ENCODE measurements around the gene LARP4B. TPM values are rescaled to one million over a fixed set of nuclear protein-coding genes. Genes with fewer than 3 reads are reported as not detected.
A peak's percentile ranks its signal among the peaks of the same experiment; 100 is the strongest.

Gene LARP4B
- total and polyA plus RNA-seq, 2 experiments from 2014 or later: 18.3 to 52.3 TPM

GRCh38 chr10:771647-772046 is 159.9 kb downstream of the LARP4B start:
- H3K36me3 Mint-ChIP-seq (ENCODE audit: low read depth): no peaks in the 10 kb centered on the region; the same call in 2 of the 3 replicates
- ATAC-seq: no peak
- no peak overlapping the region for H3K4me3 Mint-ChIP-seq
- Histone ChIP-seq H3K4me2 (no peak overlapping the region), H3K27me3 (ENCODE audit: insufficient read depth) (no peaks in the 10 kb centered on the region), H3K36me3 (ENCODE audit: insufficient read depth) (no peaks in the 10 kb centered on the region), H3F3A (replicated peaks; ENCODE audit: low read depth) (no peaks in the 10 kb centered on the region), H3K27ac (ENCODE audit: low read depth) (no peak overlapping the region), H3K4me1 (ENCODE audit: insufficient read depth) (no peaks in the 10 kb centered on the region; the same call in 1 of the 2 replicates), H2AFZ (peak overlapping the region; percentile 76; the same call in 1 of the 2 replicates), H4K20me1 (replicated peaks; ENCODE audit: insufficient read depth) (no peaks in the 10 kb centered on the region), H3K79me2 (replicated peaks; ENCODE audit: insufficient read depth) (no peaks in the 10 kb centered on the region), H3K4me3 (no peak overlapping the region), H3K9me2 (ENCODE audit: insufficient read depth) (no peaks in the 10 kb centered on the region)
- H3K9me3 Mint-ChIP-seq: peaks cover 24% of the 10 kb centered on the region
- H3K4me1 Mint-ChIP-seq: peaks cover 2% of the 10 kb centered on the region; the same call in 1 of the 3 replicates
- no peak overlapping the region for H3K27ac Mint-ChIP-seq
- TF ChIP-seq ZNF114 (CRISPR knock-in tag; IDR thresholded peaks at IDR 0.05) (no peak), CREB1 (CRISPR knock-in tag; IDR thresholded peaks at IDR 0.05; ENCODE audit: low read depth) (no peak), NANOG (IDR thresholded peaks at IDR 0.05; ENCODE audit: borderline replicate concordance) (no peak), ETS1 (IDR thresholded peaks at IDR 0.05) (no peak), STAT1 (IDR thresholded peaks at IDR 0.05; ENCODE audit: unreplicated experiment) (no peak), ZNF462 (CRISPR knock-in tag; IDR thresholded peaks at IDR 0.05) (no peak), CTCF (conservative IDR thresholded peaks at IDR 0.05; ENCODE audit: low read depth in 2 of 2) (no peak), EZH2 (IDR thresholded peaks at IDR 0.05; ENCODE audit: low read depth, unreplicated experiment) (no peak)
- no peak for DNase-seq (ENCODE audit: low spot score)
- H3K27me3 Mint-ChIP-seq (ENCODE audit: insufficient read depth, low read depth, poor library complexity): peaks cover 23% of the 10 kb centered on the region
